GM12891 (cell line): ENCODE results near the gene TSR3.

Experiments
- DNase-seq: peaks from one replicate; pipeline ENCODE4 v3.0.0; 2011; ENCODE audit warnings: low spot score; ENCODE audit not compliant: insufficient read length
- FAIRE-seq: peaks from 2 replicates; lab custom pipeline; 2011; peaks lifted over from hg19 to GRCh38; lab: Jason Lieb, UNC
- PAX5 ChIP-seq: IDR thresholded peaks from 2 replicates; pipeline ENCODE4 v1.6.1; 2011; ENCODE audit warnings: low read length, moderate library complexity, mild to moderate bottlenecking; ENCODE audit not compliant: insufficient read depth, severe bottlenecking
- POLR2A ChIP-seq: IDR thresholded peaks from 2 replicates; pipeline ENCODE4 v1.6.1; 2011; ENCODE audit warnings: low read depth, low read length, control low read depth
- POLR2AphosphoS5 ChIP-seq: IDR thresholded peaks from 2 replicates; pipeline ENCODE4 v1.6.1; 2011; ENCODE audit warnings: low read depth, low read length, control low read depth
- POU2F2 ChIP-seq: IDR thresholded peaks from 2 replicates; pipeline ENCODE4 v1.6.1; 2011; ENCODE audit warnings: low read depth, mild to moderate bottlenecking, control low read depth, low read length, moderate library complexity
- SPI1 ChIP-seq: IDR thresholded peaks from 2 replicates; pipeline ENCODE4 v1.6.1; 2011; ENCODE audit warnings: low read depth, low read length, control low read depth
- TAF1 ChIP-seq: IDR thresholded peaks from 2 replicates; pipeline ENCODE4 v1.6.1; 2011; ENCODE audit warnings: low read depth, low read length, control low read depth

Gene TSR3

GRCh38 chr16:1312467-1312816, 39.2 kb downstream of the TSR3 start:
- TF ChIP-seq TAF1 (no peak), SPI1 (no peak), POU2F2 (no peak), POLR2A (no peak), POLR2AphosphoS5 (no peak), PAX5 (no peak)
- FAIRE-seq, result no peak
- DNase-seq, result no peak

DNA sequence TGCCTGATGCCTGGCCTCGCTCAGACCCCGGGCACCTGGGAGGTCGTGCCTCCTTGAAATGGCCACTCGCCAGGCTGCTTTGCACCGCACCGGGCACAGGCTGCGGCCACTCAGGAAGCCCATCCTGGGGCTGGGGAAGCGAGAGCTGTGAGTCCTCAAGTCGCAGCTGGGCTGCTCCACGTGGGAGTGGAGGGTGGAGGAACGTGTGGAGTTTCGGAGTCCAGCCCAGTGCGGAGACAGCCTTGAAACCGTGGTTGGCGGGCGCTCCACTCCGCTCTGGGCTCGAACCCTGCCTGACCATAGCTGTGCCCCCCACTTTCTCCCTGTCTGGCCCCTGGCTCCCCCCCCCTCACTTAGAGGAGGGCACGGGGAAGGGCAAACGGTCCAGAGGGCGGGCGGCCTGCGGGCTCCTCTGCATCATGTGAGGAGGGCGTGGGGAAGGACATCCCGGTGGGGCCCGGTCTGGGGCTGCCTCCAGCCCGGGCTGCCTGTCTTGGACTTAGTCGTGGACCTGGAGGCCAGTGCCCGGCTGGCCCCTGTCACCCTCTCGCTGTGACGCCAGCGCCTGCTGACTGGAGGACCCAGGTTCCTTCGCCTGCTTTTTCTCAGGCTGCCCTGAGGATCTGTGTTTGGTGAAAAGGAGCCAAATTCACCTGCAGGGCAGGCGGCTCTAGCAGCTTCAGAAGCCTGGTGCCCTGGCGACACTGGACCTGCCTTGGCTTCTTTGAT, 39.8 kb downstream of the TSR3 start:
- FAIRE-seq, result no peak
- TF ChIP-seq POLR2A (no peak), SPI1 (no peak), PAX5 (no peak), TAF1 (no peak)
- no peak for DNase-seq

GRCh38 chr16:1311212-1311737, 40.4 kb downstream of the TSR3 start:
- no peak for FAIRE-seq
- no peak for TF ChIP-seq POLR2AphosphoS5
- TF ChIP-seq POLR2A, result no peak
- TF ChIP-seq TAF1, result no peak
- no peak for TF ChIP-seq POU2F2
- no peak for TF ChIP-seq SPI1
- no peak for TF ChIP-seq PAX5
- DNase-seq, result no peak

DNA sequence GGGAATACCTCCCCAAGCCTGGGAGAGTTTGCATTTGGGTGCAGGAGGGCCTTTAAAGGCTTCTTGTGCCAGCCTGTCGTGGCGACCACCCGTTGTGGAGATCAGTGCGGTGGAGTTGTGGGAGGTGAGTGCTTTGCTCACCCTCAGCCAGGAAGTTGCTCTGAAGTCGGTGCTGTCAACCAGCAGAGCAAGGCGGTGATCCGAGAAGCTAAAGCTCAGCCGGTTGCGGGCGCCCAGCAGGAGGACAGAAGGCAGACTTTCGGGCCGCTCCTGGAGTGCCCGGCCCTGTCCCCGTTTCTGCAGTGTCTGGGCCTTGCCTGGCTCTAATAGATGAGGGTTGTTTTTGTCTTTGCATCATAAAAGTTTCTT, 40.9 kb downstream of the TSR3 start:
- DNase-seq (no peak), FAIRE-seq (peak; percentile 89)
- no peak for TF ChIP-seq TAF1
- 0 out of 2 replicates have a peak, but pooled peaks have one; percentile 2 for TF ChIP-seq POLR2AphosphoS5

DNA sequence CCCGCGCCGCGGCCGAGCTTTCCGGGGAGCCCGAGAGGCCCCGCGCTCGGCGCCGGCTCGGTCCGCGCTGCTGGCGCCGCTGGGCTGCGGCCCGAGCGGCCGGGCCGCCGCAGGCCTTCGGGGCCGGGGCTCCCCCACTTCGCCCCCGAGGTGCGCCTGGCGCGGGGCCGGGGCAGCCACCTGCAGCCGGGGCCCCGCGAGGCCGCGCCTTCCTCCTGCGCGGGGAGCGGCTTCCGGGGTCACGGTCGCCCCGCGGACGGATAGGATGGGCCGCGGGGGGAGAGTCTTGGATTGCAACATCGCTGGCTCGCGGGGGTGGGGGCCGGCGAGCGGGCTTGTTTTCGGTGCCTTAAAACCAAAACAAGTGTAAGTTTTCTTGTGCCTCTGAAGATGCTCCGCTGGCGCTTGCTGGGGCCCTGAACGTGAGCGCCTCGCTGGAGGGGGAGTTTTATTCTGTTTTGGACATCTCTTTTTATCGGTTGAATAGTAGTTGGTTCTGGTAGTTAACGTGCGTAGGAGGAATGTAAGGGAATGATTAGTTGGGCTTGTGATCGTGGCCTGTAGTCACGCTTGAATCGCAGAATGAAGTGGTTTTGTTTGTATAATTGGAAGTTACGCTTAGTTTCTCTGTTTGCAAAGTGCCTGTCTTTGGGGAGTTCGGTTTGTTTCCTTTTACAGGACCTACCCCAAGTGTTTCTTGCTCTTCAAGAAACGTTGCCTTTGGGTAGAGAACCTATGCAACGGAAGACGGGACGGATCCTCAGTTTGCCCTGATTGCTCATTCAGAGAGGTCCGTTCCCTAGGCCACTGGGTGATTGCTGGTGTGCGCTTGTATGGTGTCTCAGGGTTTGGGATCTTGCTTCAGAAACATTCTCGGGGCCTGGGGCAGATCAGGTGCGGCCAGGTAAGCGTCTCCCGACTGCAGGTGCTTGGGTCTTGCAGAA, 41.5 kb downstream of the TSR3 start:
- DNase-seq (no peak), FAIRE-seq (no peak)
- 0 out of 2 replicates have a peak, but pooled peaks have one; percentile 10 for TF ChIP-seq POLR2AphosphoS5
- TF ChIP-seq SPI1, result no peak

- FAIRE-seq (peak; percentile 100), DNase-seq (peak; percentile 91)
- TF ChIP-seq POLR2AphosphoS5, result no peak
- peak; percentile 17; the same call in 1 of the 2 replicates for TF ChIP-seq SPI1
- TF ChIP-seq POLR2A, result 0 out of 2 replicates have a peak, but pooled peaks have one; percentile 17
- 0 out of 2 replicates have a peak, but pooled peaks have one; percentile 41 for TF ChIP-seq POU2F2
- TF ChIP-seq TAF1, result peak; percentile 34
- TF ChIP-seq PAX5, result peak; percentile 30
These were observed 42.4 kb downstream of the TSR3 start, which contains the start of gene UBE2I for GRCh38 chr16:1308977-1309885. UBE2I (plus strand) TSS chr16:1309636; CDS start chr16:1314031, 4,395 bp downstream.

DNA sequence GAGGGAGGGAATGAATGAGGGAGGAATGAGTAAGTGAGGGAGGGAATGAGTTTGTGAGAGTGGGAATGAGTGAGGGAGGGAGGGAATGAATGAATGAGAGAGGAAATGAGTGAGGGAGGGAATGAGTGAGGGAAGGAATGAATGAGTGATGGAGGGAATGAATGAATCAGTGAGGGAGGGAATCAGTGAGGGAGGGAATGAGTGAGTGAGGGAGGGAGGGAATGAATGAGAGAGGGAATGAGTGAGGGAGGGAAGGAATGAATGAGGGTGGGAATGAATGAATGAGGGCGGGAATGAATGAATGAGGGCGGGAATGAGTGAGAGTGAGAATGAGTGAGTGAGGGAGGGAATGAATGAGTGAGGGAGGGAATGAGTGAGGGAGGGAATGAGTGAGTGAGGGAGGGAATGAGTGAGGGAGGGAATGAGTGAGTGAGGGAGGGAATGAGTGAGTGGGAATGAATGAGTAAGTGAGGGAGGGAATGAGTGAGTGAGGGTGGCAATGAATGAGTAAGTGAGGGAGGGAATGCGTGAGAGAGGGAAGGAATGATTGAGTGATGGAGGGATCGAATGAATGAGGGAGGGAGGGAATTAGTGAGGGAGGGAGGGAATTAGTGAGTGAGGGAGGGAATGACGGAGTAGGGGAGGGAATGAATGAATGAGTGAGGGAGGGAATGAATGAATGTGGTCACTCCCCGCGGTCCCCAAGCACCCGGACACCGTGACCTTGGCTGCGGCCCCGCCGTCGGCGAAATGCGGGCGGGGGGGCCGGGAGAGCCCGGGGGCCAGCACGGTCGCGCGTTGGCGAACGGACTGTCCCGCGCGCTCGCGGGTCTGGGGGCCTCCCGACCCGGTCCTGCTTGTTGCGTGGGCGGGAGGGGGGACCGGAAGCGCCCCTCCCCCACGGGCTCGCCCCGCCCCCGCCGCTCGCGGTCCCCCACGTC, 43.4 kb downstream of the TSR3 start:
- TF ChIP-seq POU2F2 (no peak; the same call in 1 of the 2 replicates), PAX5 (peak; percentile 41)
- DNase-seq (no peak), FAIRE-seq (peak; percentile 75)

DNA sequence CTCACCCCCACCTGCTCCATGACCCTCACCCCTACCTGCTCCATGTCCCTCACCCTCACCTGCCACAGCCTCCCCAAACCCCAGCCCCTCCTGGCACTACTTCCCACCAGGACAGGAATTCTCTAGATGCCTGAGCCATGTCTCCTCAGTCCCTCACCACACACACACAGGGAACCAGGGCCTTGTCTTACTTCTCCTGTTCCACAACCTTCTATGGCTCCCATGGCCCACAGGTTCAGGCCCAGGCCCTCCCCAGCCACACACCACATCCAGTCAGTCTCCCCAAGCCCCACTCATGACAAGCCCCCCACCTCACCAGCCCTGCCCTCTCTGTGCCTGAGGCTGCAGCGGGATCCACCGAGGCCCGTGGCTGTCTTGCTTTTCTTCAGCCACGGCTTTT, 45.3 kb downstream of the TSR3 start:
- FAIRE-seq, result no peak

More for the DNA sequence above, 45.3 kb downstream of the TSR3 start:
- no peak for TF ChIP-seq POLR2AphosphoS5
- TF ChIP-seq POLR2A, result no peak
- no peak for TF ChIP-seq POU2F2
- no peak for TF ChIP-seq TAF1
- no peak for TF ChIP-seq SPI1
- no peak for TF ChIP-seq PAX5
- no peak for DNase-seq
